AG10803 (cell line): Measurements from ENCODE around the gene POLH.

Experiments
- DNase-seq: peaks from one replicate; pipeline ENCODE4 v3.0.0; 2010; ENCODE audit warnings: low read depth
- H3K4me3 ChIP-seq: 2 replicates; pipeline ENCODE4 v1.5.1; 2011; ENCODE audit warnings: mild to moderate bottlenecking, low read length, control low read depth
- TF ChIP-seq, protein P1 (sequence below): conservative IDR thresholded peaks from 2 replicates; pipeline ENCODE4 v1.5.1; 2011; ENCODE audit warnings: mild to moderate bottlenecking, low read length, control low read depth, inconsistent platforms

The POLH gene

DNA sequence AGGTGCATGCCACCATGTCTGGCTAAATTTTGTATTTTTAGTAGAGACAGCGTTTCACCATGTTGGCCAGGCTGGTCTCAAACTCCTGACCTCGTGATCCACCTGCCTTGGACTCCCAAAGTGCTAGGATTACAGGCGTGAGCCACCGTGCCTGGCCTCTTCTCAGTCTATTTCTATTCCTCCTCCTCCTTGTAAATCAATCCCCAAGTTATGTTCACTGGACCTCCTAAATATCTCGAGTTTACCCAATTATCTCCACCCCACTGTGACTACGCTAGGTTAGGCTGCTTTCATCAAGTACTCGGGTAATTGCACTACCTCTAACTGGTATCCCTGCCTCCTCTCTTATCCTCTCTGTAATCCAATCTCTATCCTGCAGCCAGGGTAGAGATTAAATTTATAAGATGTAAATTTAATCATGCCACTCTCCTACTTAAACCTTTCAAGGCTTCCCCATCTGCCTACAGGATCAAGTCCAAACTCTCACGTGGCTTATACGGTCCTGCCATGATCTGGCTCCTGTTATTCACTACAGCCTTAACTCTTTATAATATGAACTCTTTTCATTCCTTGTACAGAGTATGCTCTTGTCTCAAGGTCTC is 58.8 kb downstream of the POLH start:
- H3K4me3 ChIP-seq: no peak overlapping the region
- TF ChIP-seq, protein P1, sequence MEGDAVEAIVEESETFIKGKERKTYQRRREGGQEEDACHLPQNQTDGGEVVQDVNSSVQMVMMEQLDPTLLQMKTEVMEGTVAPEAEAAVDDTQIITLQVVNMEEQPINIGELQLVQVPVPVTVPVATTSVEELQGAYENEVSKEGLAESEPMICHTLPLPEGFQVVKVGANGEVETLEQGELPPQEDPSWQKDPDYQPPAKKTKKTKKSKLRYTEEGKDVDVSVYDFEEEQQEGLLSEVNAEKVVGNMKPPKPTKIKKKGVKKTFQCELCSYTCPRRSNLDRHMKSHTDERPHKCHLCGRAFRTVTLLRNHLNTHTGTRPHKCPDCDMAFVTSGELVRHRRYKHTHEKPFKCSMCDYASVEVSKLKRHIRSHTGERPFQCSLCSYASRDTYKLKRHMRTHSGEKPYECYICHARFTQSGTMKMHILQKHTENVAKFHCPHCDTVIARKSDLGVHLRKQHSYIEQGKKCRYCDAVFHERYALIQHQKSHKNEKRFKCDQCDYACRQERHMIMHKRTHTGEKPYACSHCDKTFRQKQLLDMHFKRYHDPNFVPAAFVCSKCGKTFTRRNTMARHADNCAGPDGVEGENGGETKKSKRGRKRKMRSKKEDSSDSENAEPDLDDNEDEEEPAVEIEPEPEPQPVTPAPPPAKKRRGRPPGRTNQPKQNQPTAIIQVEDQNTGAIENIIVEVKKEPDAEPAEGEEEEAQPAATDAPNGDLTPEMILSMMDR: no peak
- no peak for DNase-seq

DNA sequence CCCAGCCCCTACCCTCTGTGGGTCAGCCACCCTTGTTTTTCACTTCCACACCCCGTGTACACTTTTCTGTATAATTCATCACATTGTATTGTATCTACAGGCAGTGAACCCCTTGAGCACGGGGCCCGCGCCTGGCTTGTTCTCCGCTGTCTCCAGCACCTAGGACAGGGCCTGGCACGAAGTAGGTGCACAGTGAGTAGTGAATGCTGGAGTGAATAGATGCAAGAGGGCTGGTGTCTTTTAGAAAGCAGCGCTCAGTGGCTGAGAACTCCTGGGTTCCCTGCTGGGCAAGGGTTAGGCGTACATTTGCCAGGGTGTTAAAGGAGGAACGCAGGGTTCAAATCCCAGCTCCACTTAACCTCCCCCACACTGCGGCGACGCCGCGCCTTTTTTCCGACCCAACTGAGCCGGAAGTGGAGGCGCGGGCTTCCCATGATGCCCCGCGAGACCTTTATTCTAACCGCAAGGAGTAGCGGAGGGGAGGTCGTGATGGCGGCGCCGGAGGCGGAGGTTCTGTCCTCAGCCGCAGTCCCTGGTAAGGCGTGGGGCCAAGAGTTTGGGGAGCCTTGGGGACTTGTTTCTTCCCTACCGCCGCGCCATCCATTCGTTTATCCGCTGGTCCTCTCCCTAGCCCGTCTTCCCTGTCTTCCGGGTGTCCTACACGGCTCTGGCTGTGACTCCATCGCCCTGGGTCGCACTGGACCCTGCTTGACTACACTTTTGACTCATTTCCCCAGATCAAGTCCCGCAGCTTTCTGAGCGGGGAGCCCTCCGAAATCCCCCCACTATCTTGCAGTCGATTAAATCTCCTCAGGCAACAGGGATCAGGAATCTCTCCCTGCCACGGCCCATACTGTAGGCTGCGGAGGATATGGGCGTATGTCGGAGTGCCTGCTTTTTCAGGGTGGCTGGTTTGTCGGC is 59.7 kb downstream of the POLH start, which contains the start of gene MAD2L1BP:
MAD2L1BP (plus strand) TSS at position 454 of the 921 bp plus-strand sequence; CDS start at position 490, 36 bp downstream.
- H3K4me3 ChIP-seq: peak within 1 kb of the TSS; percentile 98
- peak; percentile 64 for DNase-seq
- TF ChIP-seq, protein P1: no peak

DNA sequence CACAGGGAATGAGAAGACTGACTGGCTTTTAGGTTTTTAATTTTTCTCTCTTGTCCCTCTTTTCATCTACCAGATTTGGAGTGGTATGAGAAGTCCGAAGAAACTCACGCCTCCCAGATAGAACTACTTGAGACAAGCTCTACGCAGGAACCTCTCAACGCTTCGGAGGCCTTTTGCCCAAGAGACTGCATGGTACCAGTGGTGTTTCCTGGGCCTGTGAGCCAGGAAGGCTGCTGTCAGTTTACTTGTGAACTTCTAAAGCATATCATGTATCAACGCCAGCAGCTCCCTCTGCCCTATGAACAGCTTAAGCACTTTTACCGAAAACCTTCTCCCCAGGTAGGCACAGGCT is 60.3 kb downstream of the POLH start:
- H3K4me3 ChIP-seq: peak overlapping the region; percentile 98
- TF ChIP-seq, protein P1: no peak
- peak; percentile 15 for DNase-seq

DNA sequence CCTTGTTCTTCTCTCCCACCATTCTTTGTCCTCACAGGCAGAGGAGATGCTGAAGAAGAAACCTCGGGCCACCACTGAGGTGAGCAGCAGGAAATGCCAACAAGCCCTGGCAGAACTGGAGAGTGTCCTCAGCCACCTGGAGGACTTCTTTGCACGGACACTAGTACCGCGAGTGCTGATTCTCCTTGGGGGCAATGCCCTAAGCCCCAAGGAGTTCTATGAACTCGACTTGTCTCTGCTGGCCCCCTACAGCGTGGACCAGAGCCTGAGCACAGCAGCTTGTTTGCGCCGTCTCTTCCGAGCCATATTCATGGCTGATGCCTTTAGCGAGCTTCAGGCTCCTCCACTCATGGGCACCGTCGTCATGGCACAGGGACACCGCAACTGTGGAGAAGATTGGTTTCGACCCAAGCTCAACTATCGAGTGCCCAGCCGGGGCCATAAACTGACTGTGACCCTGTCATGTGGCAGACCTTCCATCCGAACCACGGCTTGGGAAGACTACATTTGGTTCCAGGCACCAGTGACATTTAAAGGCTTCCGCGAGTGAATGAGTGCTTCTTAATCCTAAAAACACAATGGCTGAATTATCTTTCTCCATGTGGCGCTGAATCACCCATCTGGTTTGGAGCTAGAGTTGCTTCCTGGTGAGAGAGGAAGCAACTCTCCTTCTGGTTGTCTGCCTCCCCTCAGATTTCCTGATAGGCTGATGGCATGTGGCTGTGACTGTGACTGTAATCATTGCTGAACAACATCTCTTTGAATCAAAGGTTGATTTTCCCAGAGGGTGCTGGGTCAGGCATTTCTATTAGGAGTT is 64.2 kb downstream of the POLH start:
- H3K4me3 ChIP-seq: no peak overlapping the region
- no peak for DNase-seq
- TF ChIP-seq, protein P1: no peak

GRCh38 chr6:43644940-43645612 is 69.1 kb downstream of the POLH start, which contains the start of gene RSPH9:
Gene RSPH9 (plus strand): TSS chr6:43645036. CDS start chr6:43645099, 63 bp downstream.
- DNase-seq: peak; percentile 39
- H3K4me3 ChIP-seq: peak within 1 kb of the TSS; percentile 64
- TF ChIP-seq, protein P1: no peak

DNA sequence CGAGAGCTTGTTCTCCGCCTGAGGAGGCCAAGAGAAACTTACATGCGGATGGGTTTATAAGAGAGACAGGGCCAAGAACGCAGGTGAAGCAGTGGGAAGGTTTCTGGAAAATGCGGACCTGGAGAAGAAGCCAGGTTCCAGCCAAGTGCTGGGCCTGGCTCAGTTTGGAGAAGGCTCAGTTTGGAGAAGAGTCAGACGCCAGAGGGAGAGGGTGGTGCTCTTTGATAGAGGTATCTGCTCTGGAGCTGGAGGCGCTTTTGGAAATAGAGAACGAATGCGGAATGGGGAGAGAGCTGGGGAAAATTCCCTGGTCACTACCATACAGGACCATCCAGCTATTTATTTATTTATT is 69.6 kb downstream of the POLH start:
- peak overlapping the region; percentile 64 for H3K4me3 ChIP-seq
- TF ChIP-seq, protein P1: no peak
- no peak for DNase-seq
